Measurements from ENCODE around the gene WDR11. TPM values are rescaled to one million over a fixed set of nuclear protein-coding genes. Genes with fewer than 3 reads are reported as not detected.

Gene WDR11
- total RNA-seq, 1 donor: 58.7 TPM

- DNase-seq (ENCODE audit: low read depth in 2 of 3, low spot score in 2 of 3): no peak
These were observed 94.0 kb downstream of the WDR11 start for GRCh38 chr10:120945182-120945581.

GRCh38 chr10:120945801-120946302 is 94.7 kb downstream of the WDR11 start:
- DNase-seq (ENCODE audit: low read depth in 2 of 3, low spot score in 2 of 3): no peak

- DNase-seq (ENCODE audit: low read depth in 2 of 3, low spot score in 2 of 3): no peak
These were observed 95.3 kb downstream of the WDR11 start for GRCh38 chr10:120946497-120946896.

GRCh38 chr10:120948889-120949608 is 97.9 kb downstream of the WDR11 start:
- DNase-seq (ENCODE audit: low read depth in 2 of 3, low spot score in 2 of 3): peak in 2 of 3 donors; percentile 56 to 71

GRCh38 chr10:120949609-120950031 is 98.5 kb downstream of the WDR11 start:
- DNase-seq (ENCODE audit: low read depth in 2 of 3, low spot score in 2 of 3): no peak

GRCh38 chr10:120950051-120950561 is 98.9 kb downstream of the WDR11 start:
- no peak for DNase-seq (ENCODE audit: low read depth in 2 of 3, low spot score in 2 of 3)

GRCh38 chr10:120951288-120951687 is 100.1 kb downstream of the WDR11 start:
- no peak for DNase-seq (ENCODE audit: low read depth in 2 of 3, low spot score in 2 of 3)

GRCh38 chr10:120953897-120954296 is 102.7 kb downstream of the WDR11 start:
- DNase-seq (ENCODE audit: low read depth in 2 of 3, low spot score in 2 of 3): no peak
